Renal cortex interstitium (tissue), 11 donors: Measurements from ENCODE around the gene ZNF107. TPM values are rescaled to one million over a fixed set of nuclear protein-coding genes. Genes with fewer than 3 reads are reported as not detected.
"Not testable (repeated sequence)": the region's sequence is repeated elsewhere in the genome, so short reads cannot be mapped to it uniquely, and the experiment has no call there.

Source experiments
- DNase-seq, 11 donors: peaks; one replicate each; pipeline ENCODE4 v3.0.0-alpha.2; 2013; ENCODE audit warnings: low read depth in 9 of 11, low spot score in 4 of 11; ENCODE audit errors: extremely low read depth in 1 of 11
- polyA plus RNA-seq, 3 donors: library from polyadenylated mRNA; unstranded; fragments of 120-200 nt; gene quantifications; one replicate each; pipeline ENCODE4 v1.2.1, GENCODE V29; 2013; ENCODE audit not compliant: insufficient read length in 3 of 3

Gene ZNF107
- polyA plus RNA-seq, 3 donors, result 8.9 to 10.5 (median 10.5) TPM

DNA sequence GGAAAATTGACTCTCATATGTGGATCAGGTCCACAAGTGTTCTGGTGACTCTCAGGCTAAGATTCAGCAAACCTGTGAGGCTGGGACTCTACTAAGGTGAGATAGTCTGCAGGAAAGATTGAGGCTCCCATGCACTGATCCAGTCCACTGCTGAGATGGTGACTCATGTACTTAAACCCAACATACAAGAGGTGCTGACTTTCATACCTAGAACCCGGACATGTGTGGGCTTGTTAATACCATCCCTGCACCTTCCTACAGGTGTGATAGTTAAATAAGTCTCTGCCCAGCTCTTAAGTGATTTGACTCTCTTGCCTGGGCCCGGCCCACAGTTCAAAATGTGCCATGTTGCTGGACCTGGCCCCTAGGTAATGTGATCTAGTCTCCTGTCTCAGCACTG is 27.1 kb upstream of the ZNF107 start:
- DNase-seq, result no peak

DNA sequence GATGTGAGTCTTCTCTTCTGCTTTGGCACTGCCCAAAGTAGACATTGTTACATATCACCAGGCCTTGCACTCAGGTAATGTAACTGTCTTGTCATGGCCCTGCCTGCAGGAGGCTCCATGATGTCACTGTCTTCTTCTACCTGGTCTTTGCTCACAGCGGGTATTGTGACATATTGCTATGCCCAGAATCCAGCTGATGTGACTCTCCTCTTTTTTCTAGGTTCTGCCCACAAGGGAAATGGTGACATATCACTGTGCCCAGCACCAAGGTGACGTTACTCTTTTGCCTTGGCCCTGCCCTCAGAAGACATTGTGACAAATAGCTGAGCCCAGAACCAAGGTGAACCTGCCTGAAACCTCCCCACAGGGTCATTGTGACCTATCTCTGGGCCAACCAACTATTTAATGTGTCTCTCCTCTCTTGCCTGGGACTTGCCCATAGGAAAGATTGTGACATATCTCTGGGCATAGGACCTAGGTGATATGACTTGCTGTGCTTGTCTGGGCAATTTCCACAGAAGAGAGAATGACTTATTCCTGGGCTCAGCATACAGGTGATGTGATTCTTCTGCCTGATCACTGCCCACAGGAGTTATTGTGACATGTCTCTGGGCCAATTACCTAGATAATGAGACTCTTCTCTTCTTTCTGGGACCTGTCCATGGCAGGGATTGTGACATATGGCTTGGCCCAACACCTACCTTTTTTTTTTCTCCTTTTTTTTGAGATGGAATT is 26.5 kb upstream of the ZNF107 start:
- DNase-seq, result no peak

DNA sequence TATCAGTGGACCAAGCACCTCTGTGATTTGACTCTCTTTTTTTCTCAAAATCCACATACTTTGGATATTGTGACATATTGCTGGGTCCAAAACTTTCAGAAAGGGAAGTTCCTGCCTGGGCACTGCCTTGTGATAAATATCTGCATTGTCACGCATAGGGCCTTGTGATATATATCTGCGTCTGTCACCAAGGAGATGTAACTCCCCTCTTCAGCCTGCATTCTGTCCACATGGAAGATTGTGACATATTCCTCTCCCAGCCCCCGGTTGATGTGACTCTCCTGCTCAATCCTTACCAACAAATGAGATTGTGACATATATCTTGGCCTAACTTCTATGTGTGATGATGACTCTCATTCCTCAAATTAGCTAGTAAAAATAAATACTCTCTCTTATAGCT is 25.4 kb upstream of the ZNF107 start:
- DNase-seq, result no peak

DNA sequence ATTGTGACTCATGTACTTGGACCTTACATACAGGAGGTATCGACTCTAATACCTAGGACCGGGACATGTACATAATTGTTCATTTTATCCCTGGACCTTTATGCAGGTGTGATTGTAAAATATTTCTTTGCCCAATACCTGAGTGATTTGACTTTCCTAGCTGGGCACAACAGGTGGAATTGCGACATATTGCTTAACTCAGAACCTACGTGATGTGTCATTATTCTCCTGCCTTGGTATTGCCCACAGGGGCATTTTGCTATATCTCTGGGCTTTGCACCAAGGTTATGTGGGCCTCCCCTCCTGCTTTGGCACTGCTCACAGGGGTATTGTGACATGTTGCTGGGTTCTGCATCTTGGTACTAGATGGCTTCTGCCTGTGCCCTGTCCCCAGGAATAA is 23.9 kb upstream of the ZNF107 start:
- DNase-seq, result no peak

DNA sequence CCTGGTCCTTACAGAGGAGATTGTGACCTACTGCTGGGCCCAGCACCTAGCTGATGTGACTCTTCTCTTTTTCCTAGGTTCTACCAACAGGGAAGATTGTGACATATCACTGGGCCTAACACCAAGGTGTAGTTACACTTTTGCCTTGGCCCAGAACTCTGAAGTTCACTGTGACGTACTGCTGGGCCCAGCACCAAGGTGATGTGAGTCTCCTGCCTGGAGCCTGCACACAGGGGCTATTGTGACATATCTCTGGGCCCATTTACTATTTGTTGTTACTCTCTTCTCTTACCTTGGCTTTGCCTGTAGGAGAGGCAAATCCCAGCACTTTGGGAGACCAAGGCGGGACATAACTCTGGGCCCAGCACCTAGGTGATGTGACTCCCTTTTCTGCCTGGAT is 23.1 kb upstream of the ZNF107 start:
- no peak for DNase-seq

DNA sequence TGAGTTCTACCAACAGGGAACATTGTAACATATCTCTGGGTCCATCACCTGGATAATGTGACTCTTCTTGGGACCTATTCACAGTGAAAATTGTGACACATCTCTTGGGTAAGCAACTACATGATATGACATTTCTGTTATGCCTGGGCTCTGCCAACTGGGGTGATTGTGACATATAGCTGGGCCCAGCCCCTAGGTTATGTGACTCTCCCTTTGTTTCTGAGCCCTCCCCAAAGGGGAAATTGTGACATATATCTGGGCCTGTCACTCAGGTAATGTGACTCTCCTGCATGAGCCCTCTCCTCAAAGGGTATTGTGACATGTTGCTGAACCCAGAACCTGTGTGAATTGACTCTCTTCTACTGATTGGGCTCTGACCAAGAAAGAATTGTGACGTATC is 22.4 kb upstream of the ZNF107 start:
- DNase-seq, result no peak

DNA sequence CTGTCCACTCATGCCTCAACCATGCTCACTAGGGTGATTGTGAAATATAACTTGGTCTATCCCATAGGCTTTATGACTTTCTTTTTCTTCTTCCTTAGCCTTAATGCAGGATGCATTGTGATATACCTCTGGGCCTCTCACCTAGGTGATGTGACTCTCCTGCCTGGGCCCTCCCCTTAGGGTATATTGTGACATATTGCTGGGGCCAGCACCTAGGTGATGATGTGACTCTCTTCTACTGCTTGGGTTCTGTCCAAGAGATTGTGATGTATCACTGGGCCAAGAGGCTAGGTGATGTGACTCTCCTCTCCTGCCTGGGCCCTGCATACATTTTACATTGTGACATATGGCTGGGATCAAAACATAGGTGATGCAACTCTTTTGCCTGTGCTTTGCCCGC is 14.7 kb upstream of the ZNF107 start:
- DNase-seq, result no peak

DNA sequence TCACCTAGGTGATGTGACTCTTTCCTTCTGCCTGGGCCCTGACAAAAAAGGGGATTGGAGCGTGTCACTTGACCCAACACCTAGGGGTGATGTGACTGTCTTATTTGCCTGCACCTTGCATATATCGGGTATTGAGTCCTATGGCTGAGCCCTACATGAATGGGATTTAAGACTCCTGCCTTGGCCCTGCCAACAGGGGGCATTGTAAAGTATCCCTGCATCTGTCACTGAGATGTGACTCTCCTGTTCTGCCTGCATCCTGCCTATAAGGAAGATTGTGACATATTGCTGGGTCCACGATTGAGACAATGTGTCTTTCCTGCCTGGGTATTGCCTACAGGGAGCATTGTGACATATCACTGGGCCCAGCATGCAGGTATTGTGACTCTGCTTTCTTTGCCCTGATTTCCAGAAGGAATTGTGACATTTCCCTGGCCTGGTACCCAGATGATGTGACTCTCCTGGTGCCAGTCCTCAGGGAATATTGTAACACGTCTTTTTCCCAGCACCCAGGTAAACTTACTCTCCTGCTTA is 14.2 kb upstream of the ZNF107 start:
- no peak for DNase-seq

DNA sequence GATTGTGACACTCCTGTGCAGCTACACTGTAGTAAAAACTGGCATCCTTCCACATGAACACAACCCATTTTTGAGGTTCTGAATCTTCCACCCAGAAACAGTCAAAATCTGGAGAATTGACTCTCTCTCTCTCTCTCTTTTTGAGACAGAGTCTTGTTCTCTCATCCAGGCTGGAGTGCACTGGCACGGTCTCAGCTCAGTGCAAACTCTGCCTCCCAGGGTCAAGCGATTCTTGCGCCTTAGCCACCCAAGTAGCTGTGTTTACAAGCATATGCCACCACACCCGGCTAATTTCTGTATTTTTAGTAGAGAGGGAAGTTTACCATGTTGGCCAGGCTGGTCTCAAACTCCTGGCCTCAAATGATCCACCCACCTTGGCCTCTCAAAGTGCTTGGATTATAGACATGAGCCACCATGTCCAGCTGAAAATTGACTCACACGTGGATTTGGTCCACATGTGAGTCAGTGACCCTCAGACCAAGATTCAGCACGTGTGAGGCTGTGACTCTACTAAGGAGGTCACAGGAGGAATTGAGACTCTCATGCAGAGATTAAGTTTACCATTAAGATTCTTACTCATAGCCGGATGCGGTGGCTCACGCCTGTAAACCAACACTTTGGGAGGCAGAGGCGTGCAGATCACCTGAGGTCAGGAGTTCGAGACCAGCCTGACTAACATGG is 12.1 kb upstream of the ZNF107 start:
- DNase-seq, result no peak

DNA sequence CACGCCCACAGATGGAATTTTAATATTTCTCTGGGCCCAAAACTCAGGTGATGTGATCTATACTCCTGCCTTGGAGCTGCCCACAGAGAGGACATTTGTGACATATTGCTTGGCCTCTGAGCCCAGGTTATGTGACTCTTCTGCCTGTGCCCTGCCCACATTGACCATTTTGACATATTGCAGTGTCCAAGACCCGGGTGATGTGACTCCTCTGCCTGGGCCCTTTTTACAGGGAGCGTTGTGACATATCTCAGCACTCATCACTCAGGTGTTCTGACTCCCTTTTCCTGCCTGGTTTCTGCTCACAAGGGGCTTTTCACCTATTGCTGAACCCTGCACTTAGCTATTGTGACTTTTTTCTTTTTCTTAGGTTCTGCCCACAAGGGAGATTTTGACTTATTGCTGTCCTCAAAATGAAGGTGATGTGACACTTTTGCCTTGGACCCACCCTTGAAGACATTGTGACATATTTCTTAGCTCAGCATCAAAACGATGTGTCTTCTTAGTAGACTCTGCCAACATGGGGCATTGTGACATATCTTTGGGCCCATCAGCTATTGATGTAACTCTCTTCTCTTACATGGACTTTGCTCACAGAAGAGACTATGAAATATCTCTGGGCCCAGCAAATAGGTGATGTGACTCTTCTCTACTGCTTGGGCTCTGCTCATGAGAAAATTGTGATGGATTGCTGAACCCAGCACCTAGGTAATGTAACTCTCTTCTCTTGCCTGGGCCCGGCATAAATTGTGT is 11.0 kb upstream of the ZNF107 start:
- DNase-seq, result no peak

DNA sequence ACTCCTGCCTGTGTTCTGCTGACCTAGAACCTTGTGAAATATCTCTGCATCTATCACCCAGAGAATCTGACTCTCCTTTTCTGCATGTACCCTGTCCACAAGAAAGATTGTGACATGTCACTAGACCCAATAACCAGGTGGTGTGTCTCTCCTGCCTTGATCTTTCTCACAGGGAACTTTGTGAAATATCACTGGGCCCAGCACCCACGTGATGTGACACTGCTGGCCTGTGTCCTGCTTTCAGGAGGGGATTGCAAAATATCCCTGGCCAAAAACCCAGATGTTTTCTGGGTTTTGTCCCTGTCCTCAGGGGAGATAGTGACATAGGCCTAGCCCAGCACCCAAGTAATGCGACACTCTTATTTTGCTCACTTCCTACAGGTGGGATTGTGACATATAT is 10.1 kb upstream of the ZNF107 start:
- no peak for DNase-seq

DNA sequence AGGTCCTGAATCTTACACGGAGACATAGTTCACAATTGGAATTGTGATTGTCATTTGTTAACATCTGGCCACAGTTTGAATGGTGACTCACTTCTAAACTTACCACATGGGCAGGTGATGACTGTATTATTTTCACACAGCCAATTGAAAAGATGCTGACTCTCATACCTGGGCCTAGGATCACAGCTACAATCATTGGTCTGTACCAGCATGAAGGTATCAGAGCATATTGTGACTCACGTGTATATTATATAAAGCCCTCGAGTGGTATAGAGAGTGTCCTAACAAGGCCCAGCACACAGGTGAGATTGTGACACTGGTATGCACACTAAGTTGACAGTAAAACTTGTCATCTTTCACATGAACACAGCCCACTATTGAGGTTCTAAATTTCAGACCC is 9.4 kb upstream of the ZNF107 start:
- no peak for DNase-seq

DNA sequence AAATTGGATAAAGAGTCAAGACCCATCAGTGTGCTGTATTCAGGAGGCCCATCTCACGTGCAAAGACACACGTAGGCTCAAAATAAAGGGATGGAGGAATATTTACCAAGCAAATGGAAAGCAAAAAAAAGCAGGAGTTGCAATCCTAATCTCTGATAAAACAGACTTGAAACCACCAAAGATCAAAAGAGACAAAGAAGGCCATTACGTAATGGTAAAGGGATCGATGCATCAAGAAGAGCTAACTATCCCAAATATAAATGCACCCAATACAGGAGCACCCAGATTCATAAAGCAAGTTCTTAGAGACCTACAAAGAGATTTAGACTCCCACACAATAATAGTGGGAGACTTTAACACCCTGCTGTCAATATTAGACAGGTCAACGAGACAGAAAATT is 3.8 kb upstream of the ZNF107 start:
- not testable (repeated sequence) for DNase-seq

DNA sequence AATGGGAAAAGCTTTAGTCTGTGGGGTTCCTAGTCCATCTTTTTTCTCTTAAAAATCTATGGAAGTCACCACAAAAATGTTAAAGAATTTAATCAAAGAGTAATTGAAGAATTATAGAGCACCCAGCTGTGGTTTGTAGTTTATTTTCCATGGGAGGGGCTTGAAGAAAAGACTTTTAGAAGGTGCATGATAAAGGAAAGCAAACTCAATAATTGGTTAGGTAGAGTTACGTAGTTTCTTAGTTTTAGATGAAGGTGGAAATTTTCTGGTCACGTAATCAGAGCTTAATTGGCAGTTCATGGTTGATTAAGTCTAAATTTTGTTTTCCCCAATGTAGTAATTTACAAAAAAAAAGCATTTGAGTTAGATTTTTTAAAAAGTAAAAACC is 724 bp downstream of the ZNF107 start:
- DNase-seq, result no peak

DNA sequence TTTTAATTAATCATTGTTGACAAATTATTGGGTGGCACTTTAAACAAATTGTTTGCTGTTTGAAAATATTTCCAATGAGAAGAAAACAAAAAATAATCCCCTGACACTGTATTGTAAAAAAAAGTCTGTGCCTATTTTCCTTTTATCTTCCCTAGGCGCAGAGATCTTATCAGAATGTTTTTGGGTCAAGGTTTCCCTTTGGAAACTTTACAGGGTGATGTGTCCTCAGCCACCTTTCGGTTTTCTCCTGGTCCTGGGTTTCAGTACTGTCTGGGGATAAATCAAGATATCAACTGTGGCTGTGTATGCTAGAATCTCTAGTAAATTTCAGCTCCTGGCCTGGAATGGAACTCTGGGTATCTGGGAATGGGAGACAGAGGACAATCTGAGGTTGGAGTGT is 1.4 kb downstream of the ZNF107 start:
- no peak for DNase-seq

DNA sequence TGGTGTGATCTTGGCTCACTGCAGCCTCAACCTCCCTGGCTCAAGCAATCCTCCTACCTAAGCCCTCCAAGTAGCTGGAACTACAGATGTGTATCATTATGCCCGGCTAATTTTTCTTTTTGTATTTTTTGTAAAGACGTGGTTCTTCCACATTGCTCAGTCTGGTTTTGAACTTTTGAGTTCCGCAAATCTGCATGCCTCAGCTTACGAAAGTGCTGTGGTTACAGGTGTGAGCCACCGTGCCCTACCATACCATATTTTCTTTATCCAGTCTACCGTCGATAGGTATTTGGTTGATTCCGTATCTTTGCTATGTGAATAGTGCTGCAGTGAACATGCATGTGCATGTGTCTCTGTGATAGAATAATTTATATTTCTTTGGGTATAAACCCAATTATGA is 6.5 kb downstream of the ZNF107 start:
- DNase-seq, result no peak

DNA sequence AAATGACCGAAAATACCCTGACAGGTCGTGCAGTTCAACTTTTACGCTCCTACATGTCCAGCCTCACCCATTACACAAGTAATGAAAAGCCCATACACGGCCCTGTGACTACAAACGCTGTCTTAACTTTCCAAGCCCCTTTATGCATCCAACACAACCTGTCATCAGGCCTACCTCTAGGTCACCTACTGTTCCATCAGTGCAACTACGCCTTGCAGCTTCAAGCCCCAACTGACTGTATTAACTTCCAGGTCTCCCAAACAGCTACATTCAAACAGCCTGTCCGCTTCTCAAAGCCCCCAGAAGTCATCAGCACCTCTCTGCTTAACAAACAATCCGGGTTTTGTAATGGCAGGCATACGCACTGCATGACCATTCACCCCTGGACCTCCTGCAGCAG is 19.2 kb downstream of the ZNF107 start:
- no peak for DNase-seq

DNA sequence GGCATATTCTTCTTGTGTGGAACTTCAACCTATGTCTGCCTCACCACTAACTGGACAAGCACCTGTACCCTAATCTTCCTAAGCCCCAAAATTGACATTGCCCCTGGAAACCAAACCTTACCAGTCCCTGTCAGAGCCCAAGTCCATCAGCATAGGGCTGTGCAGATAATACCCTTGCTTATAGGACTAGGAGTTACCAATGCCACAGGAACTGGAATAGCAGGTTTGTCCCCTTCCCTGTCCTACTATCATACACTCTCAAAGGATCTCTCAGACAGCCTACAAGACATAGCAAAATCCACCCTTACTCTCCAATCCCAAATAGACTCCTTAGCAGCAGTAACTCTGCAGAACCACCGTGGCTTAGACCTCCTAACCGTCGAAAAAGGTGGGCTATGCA is 19.8 kb downstream of the ZNF107 start:
- no peak for DNase-seq

DNA sequence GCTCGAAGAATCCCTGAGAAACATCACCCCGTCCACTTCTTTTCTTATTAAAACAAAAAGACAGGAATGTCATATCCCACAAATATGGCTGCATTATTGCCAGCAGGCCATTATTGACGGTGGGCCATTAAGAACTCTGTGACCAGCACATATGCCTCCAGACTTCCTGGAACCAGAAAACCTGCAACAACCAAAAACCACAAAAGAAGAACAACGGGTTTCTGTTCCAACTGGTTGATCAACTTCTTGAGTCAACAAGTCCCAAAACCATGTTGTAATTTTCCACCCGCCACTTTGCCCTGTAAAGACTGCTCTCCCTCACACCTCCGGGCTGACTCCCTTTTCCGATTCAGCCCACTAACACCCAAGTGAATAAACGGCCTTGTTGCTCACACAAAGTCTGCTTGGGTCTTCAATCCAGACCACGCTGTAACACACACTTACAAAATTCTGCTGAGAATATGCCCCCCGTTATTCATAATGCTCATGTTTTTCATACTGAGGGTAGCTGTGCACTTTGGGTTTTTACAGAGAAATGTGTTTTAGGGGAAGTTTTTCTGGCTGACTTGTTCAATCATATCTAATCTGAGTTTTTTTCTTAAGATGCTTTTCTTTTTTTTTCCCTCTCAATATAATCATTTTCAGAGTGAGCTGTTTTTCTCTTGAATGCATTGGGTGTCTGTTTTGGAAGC is 20.7 kb downstream of the ZNF107 start:
- no peak for DNase-seq

DNA sequence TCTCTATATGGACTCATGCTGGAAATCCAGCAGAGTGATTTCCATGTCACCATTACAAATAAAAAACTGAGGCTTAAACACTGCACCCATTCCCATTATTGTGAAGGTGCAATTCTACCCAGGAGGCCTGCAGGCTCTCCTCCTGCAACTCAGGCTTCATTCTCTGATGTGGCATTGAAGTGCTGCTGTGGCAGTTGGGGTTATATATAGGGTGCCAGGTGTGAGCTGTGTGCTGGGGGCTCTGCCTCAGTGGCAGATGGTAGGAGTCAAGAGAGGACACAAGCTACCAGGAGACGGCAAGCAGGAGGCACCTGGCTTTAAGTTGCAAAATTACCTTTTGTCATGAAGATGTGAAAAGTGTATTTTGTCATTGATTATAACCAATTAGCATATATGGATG is 21.3 kb downstream of the ZNF107 start:
- DNase-seq, result no peak
